CD4-positive, alpha-beta T cell (primary cell): ENCODE results near the gene PROB1. TPM values are rescaled to one million over a fixed set of nuclear protein-coding genes. Genes with fewer than 3 reads are reported as not detected.

Experiments used
- ATAC-seq: fragments of 200-7000 bp; cut with Tn5 transposase; one replicate; pipeline ENCODE4 v1.10.0; 2022; ENCODE audit warnings: mild to moderate bottlenecking; ENCODE audit not compliant: poor library complexity
- CTCF ChIA-PET: fragments of 350-600 bp; sonication (Branson Sonifier 250); formaldehyde crosslinking; loops from one replicate; lab custom pipeline; 2021; ENCODE audit warnings: antibody characterized with exemption, inconsistent platforms; lab: Charles Lee
- POLR2A ChIA-PET: fragments of 350-600 bp; sonication (Branson Sonifier 250); formaldehyde crosslinking; loops from one replicate; lab custom pipeline; 2021; ENCODE audit warnings: antibody characterized with exemption, inconsistent platforms; lab: Charles Lee
- DNase-seq, 14 experiments: peaks; one replicate each; pipeline ENCODE4 v3.0.0-alpha.2; 2013 to 2020; ENCODE audit warnings: mixed read lengths in 2 of 14
- H3K27ac ChIP-seq, 2 donors: one replicate each; pipeline versions ENCODE4 v1.5.1 to v1.7.0; 2013; ENCODE audit warnings: low read length in 2 of 2, low read depth in 1 of 2, mild to moderate bottlenecking in 1 of 2
- H3K27me3 ChIP-seq, 2 experiments: 1 replicate in 1 of 2; 2 replicates in 1 of 2; pipeline versions ENCODE4 v1.6.1 to v1.7.0; 2013; ENCODE audit warnings: low read length in 2 of 2, control low read depth in 1 of 2, mild to moderate bottlenecking in 1 of 2, moderate library complexity in 1 of 2; ENCODE audit not compliant: insufficient read depth in 2 of 2, control insufficient read depth in 1 of 2
- H3K36me3 ChIP-seq: one replicate; pipeline ENCODE4 v1.6.1; 2013; ENCODE audit warnings: low read length, control low read depth; ENCODE audit not compliant: insufficient read depth
- H3K4me1 ChIP-seq: one replicate; pipeline ENCODE4 v1.6.1; 2013; ENCODE audit warnings: low read length, control low read depth; ENCODE audit not compliant: insufficient read depth
- H3K4me3 ChIP-seq: one replicate; pipeline ENCODE4 v1.5.1; 2013; ENCODE audit warnings: mild to moderate bottlenecking, low read length, moderate library complexity
- H3K9me3 ChIP-seq, 2 experiments: 1 replicate in 1 of 2; 2 replicates in 1 of 2; pipeline versions ENCODE4 v1.6.1 to v1.7.0; 2013; ENCODE audit warnings: low read length in 2 of 2, mild to moderate bottlenecking in 2 of 2, control low read depth in 1 of 2, moderate library complexity in 1 of 2; ENCODE audit not compliant: control insufficient read depth in 1 of 2, insufficient read depth in 1 of 2
- H3K27ac Mint-ChIP-seq: one replicate; pipeline ENCODE4 v1.8.0; 2020; ENCODE audit warnings: mixed read lengths
- H3K27me3 Mint-ChIP-seq: one replicate; pipeline ENCODE4 v1.8.0; 2021; ENCODE audit warnings: mixed read lengths
- H3K36me3 Mint-ChIP-seq: one replicate; pipeline ENCODE4 v1.8.0; 2021; ENCODE audit warnings: low read depth, mixed read lengths
- H3K4me1 Mint-ChIP-seq: one replicate; pipeline ENCODE4 v1.8.0; 2021; ENCODE audit warnings: low read depth, mixed read lengths
- H3K4me3 Mint-ChIP-seq: one replicate; pipeline ENCODE4 v1.8.0; 2020; ENCODE audit warnings: mild to moderate bottlenecking, mixed read lengths
- H3K9me3 Mint-ChIP-seq: one replicate; pipeline ENCODE4 v1.8.0; 2020; ENCODE audit warnings: mixed read lengths
- CTCF ChIP-seq: fragments of 200-600 bp; IDR thresholded peaks from one replicate; pipeline ENCODE4 v1.8.0; 2022; ENCODE audit warnings: antibody characterized with exemption, mild to moderate bottlenecking
- intact Hi-C, 2 experiments: fragments of 100-400 bp; cut with DNase I in 1 of 2; cut with micrococcal nuclease in 1 of 2; formaldehyde crosslinking; loops; one replicate each; pipeline versions ENCODE4 v1.15.1 to v1.9.0; 2023 to 2025; cut with DNase I, micrococcal nuclease
- total RNA-seq, 174 experiments: library from RNA in 2 of 174; stranded (reverse) in 2 of 174; gene quantifications; one replicate each; pipeline ENCODE4 v1.2.3 and lab custom pipeline; 2021 to 2026

Gene PROB1
- total RNA-seq, 2 experiments from 2014 or later: 0.25 to 0.41 TPM

- H3K4me1 ChIP-seq: peaks cover 61% of the 10 kb centered on the region
- ATAC-seq: peak; percentile 1
- H3K9me3 Mint-ChIP-seq: no peaks in the 10 kb centered on the region
Measured at GRCh38 chr5:139391570-139392323, 3.2 kb downstream of the PROB1 start.

GRCh38 chr5:139390639-139391569, 4.0 kb downstream of the PROB1 start:
- peaks cover 48% of the 10 kb centered on the region for H3K4me1 Mint-ChIP-seq
- Histone ChIP-seq H3K36me3 (no peaks in the 10 kb centered on the region), H3K27ac (peak overlapping the region in 1 of 2 donors; percentile 60)

More at GRCh38 chr5:139391570-139392323, 3.2 kb downstream of the PROB1 start:
- intact Hi-C loops: loop anchor here (2.0 to 5.0 kb wide), 2 partner anchors 49 to 103 kb away; partner anchors contain the start of gene PAIP2 (in 1 of the 2)
- Histone ChIP-seq H3K27me3 (peaks cover 0 to 6% of the 10 kb centered on the region in 2 experiments), H3K4me3 (peak overlapping the region; percentile 81), H3K27ac (peak overlapping the region in 1 of 2 donors; percentile 6), H3K9me3 (no peaks in the 10 kb centered on the region), H3K36me3 (no peaks in the 10 kb centered on the region)
- POLR2A ChIA-PET: interaction anchor here (1.4 to 4.6 kb wide), 4 partner anchors 12 to 98 kb away, joined by 4 to 21 read pairs (median 14); partner anchors contain the start of genes MATR3, PAIP2 and SPATA24
- peak in 2 of 14 experiments; percentile 21 to 35 for DNase-seq
- CTCF ChIA-PET: interaction anchor here (0.5 to 2.4 kb wide), 5 partner anchors 11 to 172 kb away, joined by 3 to 14 read pairs (median 5); partner anchors contain the start of genes PAIP2 and SPATA24
- Mint-ChIP-seq H3K27ac (peak overlapping the region; percentile 62), H3K4me3 (peak overlapping the region; percentile 91), H3K36me3 (no peaks in the 10 kb centered on the region), H3K27me3 (no peaks in the 10 kb centered on the region), H3K4me1 (peaks cover 40% of the 10 kb centered on the region)
- TF ChIP-seq CTCF: no peak

More at GRCh38 chr5:139390639-139391569, 4.0 kb downstream of the PROB1 start:
- no peak for TF ChIP-seq CTCF
- Histone ChIP-seq H3K4me3 (no peak overlapping the region), H3K27me3 (peaks cover 0 to 6% of the 10 kb centered on the region in 2 experiments), H3K4me1 (peaks cover 65% of the 10 kb centered on the region), H3K9me3 (no peaks in the 10 kb centered on the region)
- no peaks in the 10 kb centered on the region for H3K36me3 Mint-ChIP-seq
- H3K27me3 Mint-ChIP-seq: no peaks in the 10 kb centered on the region
- peak overlapping the region; percentile 91 for H3K4me3 Mint-ChIP-seq
- intact Hi-C loops: loop anchor here in 1 of 2 experiments (5.0 kb wide), 1 partner anchor 49 kb away; the partner anchor contains the start of gene PAIP2
- H3K9me3 Mint-ChIP-seq: no peaks in the 10 kb centered on the region
- CTCF ChIA-PET: no interaction called here
- POLR2A ChIA-PET: interaction anchor here (1.1 to 3.6 kb wide), 3 partner anchors 13 to 174 kb away, joined by 3 to 21 read pairs (median 11); partner anchors contain the start of genes PAIP2 and SPATA24
- no peak for DNase-seq
- ATAC-seq: no peak
- peak overlapping the region; percentile 66 for H3K27ac Mint-ChIP-seq
